GM20431 (cell line): ENCODE data around the gene SPATA17.

Experiments
- in situ Hi-C: fragments of 300-500 bp; cut with MseI, MboI; formaldehyde crosslinking; loops from one replicate; pipeline ENCODE4 v1.15.0; 2020; ENCODE audit warnings: low sequenced_read_pairs; ENCODE audit not compliant: unreplicated experiment

SPATA17 gene

GRCh38 chr1:217837691-217838090 is 206.5 kb downstream of the SPATA17 start:
- in situ Hi-C loops = no loop called here

- in situ Hi-C loops = no loop called here
Measured at GRCh38 chr1:217839161-217839560, 208.0 kb downstream of the SPATA17 start.

- in situ Hi-C loops = no loop called here
Measured at GRCh38 chr1:217846733-217847132, 215.6 kb downstream of the SPATA17 start.

DNA sequence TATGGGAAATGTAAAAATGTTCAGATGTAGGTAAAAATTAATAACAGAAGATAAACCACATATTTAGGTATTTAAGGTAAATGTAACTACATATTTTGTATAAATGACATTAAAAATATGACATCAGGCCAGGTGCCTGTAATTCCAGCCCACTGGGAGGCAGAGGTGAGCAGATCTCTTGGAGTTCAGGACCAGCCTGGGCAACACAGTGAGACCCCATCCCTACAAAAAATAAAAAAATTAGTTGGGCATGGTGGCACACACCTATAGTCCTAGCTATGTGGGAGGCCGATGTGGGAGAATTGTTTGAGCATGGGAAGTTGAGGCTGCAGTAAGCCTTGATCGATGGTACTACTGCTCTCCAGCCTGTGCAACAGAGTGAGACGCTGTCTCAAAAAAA is 216.5 kb downstream of the SPATA17 start:
- in situ Hi-C loops = no loop called here

DNA sequence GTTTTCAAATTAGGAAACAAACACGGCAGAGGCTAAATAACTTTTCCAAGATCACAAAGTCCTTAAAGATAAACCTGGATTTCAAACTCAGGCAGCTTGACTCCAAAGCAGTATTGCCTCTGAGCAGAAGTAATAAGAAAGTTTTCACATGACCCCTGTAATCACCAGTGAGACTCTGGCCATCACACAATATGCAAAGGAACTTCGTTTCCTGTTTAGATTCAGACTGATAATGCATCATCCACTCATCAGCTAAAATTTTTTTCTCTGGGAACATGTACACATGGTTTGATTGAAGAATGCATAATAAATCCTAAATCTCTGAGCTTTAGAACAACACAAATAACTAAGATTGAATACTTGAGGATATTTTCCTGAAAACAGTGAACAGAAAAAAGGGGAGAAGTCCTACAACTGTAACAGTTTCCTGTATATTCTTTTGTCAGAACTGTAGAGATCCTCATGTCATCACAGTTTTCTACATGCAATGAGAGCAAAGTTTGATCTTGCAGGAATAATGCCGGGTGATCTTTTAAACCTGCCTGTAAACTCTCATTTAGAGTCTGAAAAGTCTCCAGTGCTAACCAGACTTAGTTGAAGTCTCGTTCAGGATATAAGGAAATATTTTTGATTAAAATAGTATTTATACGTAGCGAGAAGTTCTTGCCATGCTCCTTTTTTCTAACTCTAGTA is 225.3 kb downstream of the SPATA17 start:
- in situ Hi-C loops = no loop called here

DNA sequence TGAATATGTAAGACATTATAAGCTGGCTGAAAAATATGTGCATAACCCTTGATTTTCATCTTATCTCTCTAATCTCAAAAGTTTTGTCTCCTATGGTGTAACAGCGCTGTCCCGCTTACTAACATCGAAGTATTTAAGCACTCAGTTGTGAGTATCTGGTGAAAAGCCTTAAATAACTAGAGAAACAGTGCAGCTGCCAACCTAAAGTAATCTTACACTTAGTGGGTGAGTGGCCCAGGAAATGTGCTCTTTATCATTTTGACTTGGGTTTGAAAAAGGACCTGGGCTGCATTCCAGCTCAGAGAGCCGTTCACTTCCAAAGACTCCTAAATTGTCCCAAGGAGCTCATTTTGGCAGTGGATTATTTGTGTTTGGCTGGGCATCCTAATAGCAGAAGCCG is 225.9 kb downstream of the SPATA17 start:
- in situ Hi-C loops = no loop called here

- in situ Hi-C loops = no loop called here
Measured at GRCh38 chr1:217861658-217862057, 230.5 kb downstream of the SPATA17 start.

DNA sequence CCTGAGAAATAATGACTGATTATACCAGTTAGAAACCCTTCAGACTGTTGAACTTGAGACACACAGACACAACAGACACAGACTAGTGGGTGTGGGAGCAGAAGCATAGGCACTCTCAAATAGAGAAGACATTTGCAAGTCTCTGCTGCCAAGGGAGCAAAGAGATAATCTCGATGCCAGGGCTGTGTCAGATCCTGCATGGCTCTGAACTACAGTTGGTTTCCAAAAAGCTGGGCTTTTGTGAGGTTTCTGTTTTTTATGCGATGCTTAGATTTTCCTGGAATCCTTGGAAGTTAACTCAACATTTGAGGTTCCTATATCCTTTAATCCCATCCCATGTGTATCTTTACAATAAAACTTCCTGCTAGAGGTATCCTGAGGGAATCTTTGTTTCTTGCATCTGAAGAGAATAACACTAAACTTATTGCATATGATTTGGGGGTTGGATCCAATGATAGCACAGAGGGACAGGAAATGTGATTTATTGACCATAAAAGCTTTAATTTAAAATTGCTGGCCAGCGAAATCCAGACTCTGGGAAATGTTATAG is 236.4 kb downstream of the SPATA17 start:
- in situ Hi-C loops = no loop called here

GRCh38 chr1:217871955-217872354 is 240.8 kb downstream of the SPATA17 start:
- in situ Hi-C loops = no loop called here

DNA sequence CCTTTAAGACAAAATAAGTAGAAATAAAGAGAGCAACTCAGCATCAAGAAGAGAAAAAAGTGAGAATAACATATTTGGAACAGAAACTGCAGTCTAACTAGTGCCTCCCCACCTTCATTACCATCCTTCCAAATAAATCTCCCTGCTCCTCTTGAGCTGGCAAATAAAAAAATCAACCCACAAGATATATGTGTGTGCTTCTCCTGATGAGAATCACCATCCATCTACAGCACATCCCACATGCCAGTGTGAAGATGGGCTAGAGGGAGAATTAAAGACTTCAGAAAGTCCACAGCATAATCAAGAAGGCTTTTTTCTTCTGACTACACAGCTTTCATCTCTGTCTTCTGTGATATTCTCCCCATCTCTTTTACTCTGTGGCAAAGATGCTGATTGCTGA is 244.1 kb downstream of the SPATA17 start:
- in situ Hi-C loops = no loop called here

- in situ Hi-C loops = no loop called here
Measured at GRCh38 chr1:217876401-217876800, 245.3 kb downstream of the SPATA17 start.

GRCh38 chr1:217876896-217877295 is 245.8 kb downstream of the SPATA17 start:
- in situ Hi-C loops = no loop called here

DNA sequence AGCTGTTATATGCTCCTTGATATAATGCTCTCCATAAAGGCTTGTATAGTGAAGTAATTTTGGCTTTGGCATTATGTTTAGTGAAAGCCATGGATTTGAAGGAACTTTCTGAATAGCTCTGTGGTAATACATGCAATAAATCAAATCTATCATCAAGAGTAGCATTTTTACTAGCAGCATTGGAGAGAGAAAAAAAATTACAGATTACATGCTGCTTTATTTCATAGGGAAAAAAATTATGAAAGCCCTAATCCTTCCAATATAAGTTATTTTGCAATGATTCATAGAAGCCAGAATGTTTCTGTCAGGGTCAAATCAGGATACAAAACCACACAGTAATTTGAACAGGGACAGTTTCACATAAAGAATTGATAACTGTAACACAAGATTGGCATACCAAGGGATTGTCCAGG is 250.0 kb downstream of the SPATA17 start:
- in situ Hi-C loops = no loop called here

DNA sequence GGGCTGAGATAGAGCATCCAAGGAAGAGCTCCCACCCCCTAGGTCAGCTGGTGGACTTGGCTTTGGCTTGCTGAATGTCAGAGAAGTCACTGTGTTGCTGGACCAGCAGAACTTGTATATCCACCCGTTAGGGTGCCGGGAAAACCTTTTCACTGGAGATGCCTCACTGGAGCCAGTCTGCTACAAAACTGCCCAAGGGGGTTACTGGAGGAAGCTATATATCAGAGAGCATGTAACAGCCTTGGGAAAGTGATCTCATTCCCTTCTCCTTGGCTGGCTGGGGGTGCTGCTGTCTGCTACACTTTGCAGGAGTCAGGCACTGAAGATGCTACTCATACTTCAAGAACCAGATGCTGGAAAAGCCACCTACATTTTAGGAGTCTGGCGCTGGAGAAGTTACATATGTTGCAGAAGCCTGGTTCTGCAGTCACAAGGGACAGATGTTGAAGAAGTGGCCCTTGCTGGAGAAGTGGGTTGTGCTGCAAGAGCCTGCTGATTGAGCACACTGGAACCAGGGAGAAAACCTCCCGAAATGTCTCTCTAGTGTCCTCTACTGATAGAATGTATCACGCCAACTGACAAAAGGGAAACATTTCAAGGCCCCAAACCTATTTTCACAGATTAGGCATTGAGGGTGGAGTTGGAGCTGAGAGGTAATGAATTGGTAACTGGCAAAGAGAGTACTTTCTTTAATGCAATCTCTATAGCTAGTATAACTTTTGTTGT is 250.6 kb downstream of the SPATA17 start:
- in situ Hi-C loops = no loop called here

- in situ Hi-C loops = no loop called here
Measured at GRCh38 chr1:217885181-217885580, 254.0 kb downstream of the SPATA17 start.

DNA sequence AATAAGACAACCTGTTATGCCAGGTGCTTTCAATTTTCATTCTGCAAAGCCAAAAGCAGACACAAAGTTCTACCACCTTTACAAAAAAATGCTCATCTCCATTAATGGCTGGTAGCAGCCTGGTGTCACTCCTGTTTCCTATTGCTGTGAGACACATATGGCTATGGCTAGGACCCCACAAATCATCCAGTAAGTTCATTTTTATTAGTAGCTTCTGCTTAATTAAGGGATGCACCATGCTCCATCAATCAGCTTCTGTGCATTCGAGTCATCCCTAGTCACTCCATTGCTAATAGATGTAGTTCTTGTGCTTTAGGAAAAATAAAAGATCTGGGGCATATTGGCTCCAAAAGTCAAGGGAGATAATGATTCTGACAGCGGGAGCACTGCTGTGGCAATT is 257.2 kb downstream of the SPATA17 start:
- in situ Hi-C loops = no loop called here

- in situ Hi-C loops = no loop called here
Measured at GRCh38 chr1:217889401-217889800, 258.3 kb downstream of the SPATA17 start.

DNA sequence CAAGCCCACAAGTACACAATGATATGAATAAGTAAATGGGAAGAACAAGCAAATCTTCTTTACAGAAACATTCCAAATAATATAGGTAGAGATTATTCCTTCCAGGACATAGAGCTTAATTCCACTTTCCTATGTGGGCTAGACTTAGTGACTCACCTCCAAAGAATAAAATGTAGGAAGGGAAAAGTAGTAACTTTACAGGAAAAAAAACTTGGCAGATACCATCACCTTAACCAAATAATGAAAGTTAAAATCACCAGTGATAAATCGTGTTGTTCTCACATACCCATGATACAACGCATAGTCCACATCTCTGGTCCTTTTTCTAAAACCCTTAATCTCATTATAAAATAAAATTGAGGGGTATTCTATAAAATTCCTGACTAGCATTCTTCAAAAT is 260.8 kb downstream of the SPATA17 start:
- in situ Hi-C loops = no loop called here

DNA sequence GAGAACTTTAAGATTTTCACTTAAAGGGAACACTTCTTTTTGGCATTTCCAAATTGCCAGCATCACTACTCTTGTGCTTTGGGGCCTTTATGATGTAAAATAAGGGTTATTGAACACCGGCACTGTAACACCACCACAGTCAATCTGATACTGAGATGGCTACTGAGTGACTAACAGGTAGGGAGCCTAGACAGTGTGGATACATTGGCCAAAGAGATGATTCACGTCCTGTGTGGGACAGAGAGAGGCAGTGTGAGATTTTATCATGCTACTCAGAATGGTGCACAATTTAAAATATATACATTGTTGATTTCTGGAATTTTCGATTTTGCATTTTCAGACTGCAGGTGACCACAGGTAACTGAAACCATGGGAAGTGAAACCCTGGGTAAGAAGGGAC is 261.6 kb downstream of the SPATA17 start:
- in situ Hi-C loops = no loop called here

- in situ Hi-C loops = no loop called here
Measured at GRCh38 chr1:217895841-217896240, 264.7 kb downstream of the SPATA17 start.

- in situ Hi-C loops = no loop called here
Measured at GRCh38 chr1:217896490-217896889, 265.3 kb downstream of the SPATA17 start.
